Gastrocnemius medialis (tissue), 4 donors: ENCODE results near the gene FAM83C. TPM values are rescaled to one million over a fixed set of nuclear protein-coding genes. Genes with fewer than 3 reads are reported as not detected.
"Not testable (repeated sequence)": the region's sequence is repeated elsewhere in the genome, so short reads cannot be mapped to it uniquely, and the experiment has no call there.

Source experiments
- ATAC-seq, 2 donors: fragments of 150-250 bp; one replicate each; pipeline ENCODE4 v1.9.1; 2016
- DNase-seq, 2 donors: peaks; one replicate each; pipeline ENCODE4 v3.0.0-alpha.2; 2019
- H3K27ac ChIP-seq, 4 donors: fragments of 200-600 bp; sonication (generic); 1 replicate in 1 of 4; 2 replicates in 3 of 4; pipeline ENCODE4 v1.5.1; 2016 to 2018; ENCODE audit warnings: mild to moderate bottlenecking in 2 of 4, moderate library complexity in 1 of 4
- H3K27me3 ChIP-seq, 3 donors: fragments of 200-600 bp; sonication (generic) in 2 of 3; 1 replicate in 1 of 3; 2 replicates in 2 of 3; pipeline versions ENCODE4 v1.5.1 to v1.6.0; 2016 to 2019; ENCODE audit warnings: mild to moderate bottlenecking in 1 of 3, moderate library complexity in 1 of 3
- H3K36me3 ChIP-seq, 2 donors: fragments of 200-600 bp; sonication (generic) in 1 of 2; one replicate each; pipeline ENCODE4 v1.5.1; 2017 to 2018
- H3K4me1 ChIP-seq, 2 donors: fragments of 200-600 bp; sonication (generic) in 1 of 2; one replicate each; pipeline ENCODE4 v1.5.1; 2016 to 2017; ENCODE audit warnings: mild to moderate bottlenecking in 2 of 2
- H3K4me3 ChIP-seq, 4 donors: fragments of 200-600 bp; sonication (generic) in 3 of 4; 1 replicate in 1 of 4; 2 replicates in 3 of 4; pipeline ENCODE4 v1.5.1; 2016 to 2019; ENCODE audit warnings: mild to moderate bottlenecking in 2 of 4
- H3K9me3 ChIP-seq, 3 donors: fragments of 200-600 bp; sonication (generic) in 2 of 3; 1 replicate in 1 of 3; 2 replicates in 2 of 3; pipeline ENCODE4 v1.5.1; 2016 to 2019
- POLR2A ChIP-seq, 2 donors: fragments of 450-650 bp; IDR thresholded peaks; one replicate each; pipeline ENCODE4 v1.6.1; 2017; ENCODE audit warnings: antibody characterized with exemption in 2 of 2, mild to moderate bottlenecking in 2 of 2, moderate library complexity in 2 of 2
- in situ Hi-C, 4 donors: fragments of 200-750 bp; cut with MboI; loops; one replicate each; pipeline versions ENCODE4 v1.15.0 to v1.8.0; 2017; ENCODE audit warnings: low sequenced_read_pairs in 4 of 4
- intact Hi-C: fragments of 100-400 bp; cut with DNase I; formaldehyde crosslinking; loops from one replicate; pipeline ENCODE4 v1.15.1; 2023; ENCODE audit warnings: low total_unique reads
- total RNA-seq, 4 donors: library from RNA; depleted of rRNA; stranded (reverse); fragments of >200 nt; gene quantifications; one replicate each; pipeline versions ENCODE4 v1.1.0 to v1.2.3, GENCODE V29; 2016
- TF ChIP-seq, protein P1 (sequence below), 5 experiments: fragments of 450-650 bp in 3 of 5; fragments of 200-600 bp in 2 of 5; sonication (generic) in 2 of 5; IDR thresholded peaks in 4 of 5; conservative IDR thresholded peaks in 1 of 5; 1 replicate in 4 of 5; 2 replicates in 1 of 5; pipeline ENCODE4 v1.5.1; 2016 to 2019; ENCODE audit warnings: antibody characterized with exemption in 5 of 5, mild to moderate bottlenecking in 3 of 5, moderate library complexity in 3 of 5

The FAM83C gene
- total RNA-seq, 4 donors from 2014 or later: not detected

DNA sequence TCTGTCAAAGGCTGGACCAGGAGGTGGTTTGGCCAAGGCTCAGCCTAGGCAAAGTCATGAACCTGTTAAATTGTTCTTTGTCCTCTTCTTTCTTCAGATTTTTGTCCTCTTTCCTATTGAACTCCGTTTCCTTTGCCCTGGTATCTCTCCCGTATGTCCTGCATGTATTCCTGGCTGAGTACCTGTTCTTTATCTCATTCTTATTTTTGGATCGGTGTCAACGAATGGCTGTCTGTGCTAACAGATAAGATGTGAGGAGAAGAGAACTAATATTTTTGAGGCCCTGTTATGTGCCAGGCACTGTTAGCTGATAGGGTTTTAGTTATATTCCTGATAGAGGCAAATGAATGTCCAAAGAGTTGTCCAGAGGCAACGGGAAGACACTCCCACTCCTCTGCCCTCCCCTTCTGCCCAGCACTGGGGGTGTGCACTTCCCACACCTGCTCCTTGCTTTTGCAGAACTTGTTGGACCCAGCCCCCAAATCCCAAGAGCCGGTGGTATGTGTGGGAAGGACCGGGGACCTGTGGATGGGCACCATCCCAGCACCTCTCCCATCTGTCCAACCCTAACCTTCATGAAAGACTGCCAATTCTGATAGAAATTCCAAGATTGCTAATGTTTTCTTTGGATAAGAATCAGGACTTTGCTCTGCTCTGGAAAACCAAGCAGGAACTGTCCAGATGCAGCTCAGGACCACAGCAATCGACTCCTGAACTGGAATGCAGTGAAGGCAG, 34.9 kb downstream of the FAM83C start:
- Histone ChIP-seq H3K27ac (no peak overlapping the region), H3K36me3 (no peaks in the 10 kb centered on the region), H3K4me1 (no peaks in the 10 kb centered on the region), H3K4me3 (no peak overlapping the region), H3K9me3 (no peaks in the 10 kb centered on the region), H3K27me3 (no peaks in the 10 kb centered on the region)
- intact Hi-C loops: no loop called here
- in situ Hi-C loops: no loop called here
- TF ChIP-seq POLR2A (IDR thresholded peaks at IDR 0.05): no peak
- no peak for ATAC-seq
- no peak for DNase-seq

DNA sequence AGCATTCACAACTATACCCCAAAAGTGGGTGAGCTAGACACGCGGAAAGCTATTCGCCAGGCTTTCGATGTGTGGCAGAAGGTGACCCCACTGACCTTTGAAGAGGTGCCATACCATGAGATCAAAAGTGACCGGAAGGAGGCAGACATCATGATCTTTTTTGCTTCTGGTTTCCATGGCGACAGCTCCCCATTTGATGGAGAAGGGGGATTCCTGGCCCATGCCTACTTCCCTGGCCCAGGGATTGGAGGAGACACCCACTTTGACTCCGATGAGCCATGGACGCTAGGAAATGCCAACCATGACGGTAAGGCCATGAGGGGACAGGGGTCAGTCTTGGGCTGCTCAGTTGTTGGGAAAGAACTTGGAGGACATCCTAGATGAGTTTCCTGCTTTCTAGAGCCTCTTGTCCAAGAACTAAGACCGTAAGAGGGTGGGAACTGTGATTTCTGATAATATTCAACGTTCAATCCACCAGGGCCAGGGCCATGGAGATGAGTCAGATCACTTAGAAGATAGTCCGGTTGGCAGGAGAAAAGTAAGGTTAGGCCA, 37.7 kb downstream of the FAM83C start:
- no peak for ATAC-seq
- DNase-seq: no peak
- no peaks in the 10 kb centered on the region for H3K27me3 ChIP-seq
- H3K27ac ChIP-seq: no peak overlapping the region
- no peaks in the 10 kb centered on the region for H3K9me3 ChIP-seq
- intact Hi-C loops: no loop called here
- no peaks in the 10 kb centered on the region for H3K36me3 ChIP-seq
- H3K4me1 ChIP-seq: no peaks in the 10 kb centered on the region
- in situ Hi-C loops: no loop called here
- no peak overlapping the region for H3K4me3 ChIP-seq
- TF ChIP-seq, protein P1, sequence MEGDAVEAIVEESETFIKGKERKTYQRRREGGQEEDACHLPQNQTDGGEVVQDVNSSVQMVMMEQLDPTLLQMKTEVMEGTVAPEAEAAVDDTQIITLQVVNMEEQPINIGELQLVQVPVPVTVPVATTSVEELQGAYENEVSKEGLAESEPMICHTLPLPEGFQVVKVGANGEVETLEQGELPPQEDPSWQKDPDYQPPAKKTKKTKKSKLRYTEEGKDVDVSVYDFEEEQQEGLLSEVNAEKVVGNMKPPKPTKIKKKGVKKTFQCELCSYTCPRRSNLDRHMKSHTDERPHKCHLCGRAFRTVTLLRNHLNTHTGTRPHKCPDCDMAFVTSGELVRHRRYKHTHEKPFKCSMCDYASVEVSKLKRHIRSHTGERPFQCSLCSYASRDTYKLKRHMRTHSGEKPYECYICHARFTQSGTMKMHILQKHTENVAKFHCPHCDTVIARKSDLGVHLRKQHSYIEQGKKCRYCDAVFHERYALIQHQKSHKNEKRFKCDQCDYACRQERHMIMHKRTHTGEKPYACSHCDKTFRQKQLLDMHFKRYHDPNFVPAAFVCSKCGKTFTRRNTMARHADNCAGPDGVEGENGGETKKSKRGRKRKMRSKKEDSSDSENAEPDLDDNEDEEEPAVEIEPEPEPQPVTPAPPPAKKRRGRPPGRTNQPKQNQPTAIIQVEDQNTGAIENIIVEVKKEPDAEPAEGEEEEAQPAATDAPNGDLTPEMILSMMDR (IDR thresholded peaks at IDR 0.05 in 4 of 5, conservative IDR thresholded peaks at IDR 0.05 in 1 of 5): no peak
- no peak for TF ChIP-seq POLR2A (IDR thresholded peaks at IDR 0.05)

DNA sequence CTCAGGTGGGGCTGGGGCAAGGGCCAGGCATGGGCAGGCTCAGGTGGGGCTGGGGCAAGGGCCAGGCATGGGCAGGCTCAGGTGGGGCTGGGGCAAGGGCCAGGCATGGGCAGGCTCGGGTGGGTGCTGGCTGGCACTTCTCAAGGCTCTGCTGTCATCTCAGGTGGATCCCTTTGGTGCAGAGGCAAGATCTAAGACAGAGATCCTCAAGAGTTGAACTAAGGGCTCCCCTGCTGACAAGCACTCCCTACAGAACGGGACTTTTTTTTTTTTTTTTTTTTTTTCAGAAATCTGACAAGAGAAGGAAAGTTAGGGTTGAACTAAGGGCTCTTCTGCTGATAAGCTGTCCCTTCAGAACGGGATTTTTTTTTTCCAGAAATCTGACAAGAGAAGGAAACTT, 39.2 kb downstream of the FAM83C start:
- no peak overlapping the region for H3K27ac ChIP-seq
- TF ChIP-seq POLR2A (IDR thresholded peaks at IDR 0.05): no peak
- TF ChIP-seq, protein P1 (IDR thresholded peaks at IDR 0.05 in 4 of 5, conservative IDR thresholded peaks at IDR 0.05 in 1 of 5): no peak
- DNase-seq: no peak
- no peak for ATAC-seq
- intact Hi-C loops: no loop called here
- in situ Hi-C loops: no loop called here
- H3K4me1 ChIP-seq: no peaks in the 10 kb centered on the region
- no peaks in the 10 kb centered on the region for H3K36me3 ChIP-seq
- no peak overlapping the region for H3K4me3 ChIP-seq
- H3K27me3 ChIP-seq: no peaks in the 10 kb centered on the region
- H3K9me3 ChIP-seq: no peaks in the 10 kb centered on the region

DNA sequence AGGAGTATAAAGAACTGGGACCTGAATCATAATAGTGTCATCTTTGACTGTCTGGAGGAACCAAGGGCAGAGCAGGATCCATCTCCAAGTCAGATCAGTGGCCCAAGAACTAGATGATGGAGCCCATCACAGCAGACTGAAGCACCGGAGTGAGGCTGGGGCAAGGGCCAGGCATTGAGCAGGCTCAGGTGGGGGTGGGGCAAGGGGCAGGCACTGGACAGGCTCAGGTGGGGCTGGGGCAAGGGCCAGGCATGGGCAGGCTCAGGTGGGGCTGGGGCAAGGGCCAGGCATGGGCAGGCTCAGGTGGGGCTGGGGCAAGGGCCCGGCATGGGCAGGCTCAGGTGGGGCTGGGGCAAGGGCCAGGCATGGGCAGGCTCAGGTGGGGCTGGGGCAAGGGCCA, 39.6 kb downstream of the FAM83C start:
- H3K27ac ChIP-seq, DNase-seq, intact Hi-C loops, ATAC-seq, H3K4me3 ChIP-seq, H3K9me3 ChIP-seq, in situ Hi-C loops, H3K27me3 ChIP-seq, H3K4me1 ChIP-seq, H3K36me3 ChIP-seq: not testable (repeated sequence)

DNA sequence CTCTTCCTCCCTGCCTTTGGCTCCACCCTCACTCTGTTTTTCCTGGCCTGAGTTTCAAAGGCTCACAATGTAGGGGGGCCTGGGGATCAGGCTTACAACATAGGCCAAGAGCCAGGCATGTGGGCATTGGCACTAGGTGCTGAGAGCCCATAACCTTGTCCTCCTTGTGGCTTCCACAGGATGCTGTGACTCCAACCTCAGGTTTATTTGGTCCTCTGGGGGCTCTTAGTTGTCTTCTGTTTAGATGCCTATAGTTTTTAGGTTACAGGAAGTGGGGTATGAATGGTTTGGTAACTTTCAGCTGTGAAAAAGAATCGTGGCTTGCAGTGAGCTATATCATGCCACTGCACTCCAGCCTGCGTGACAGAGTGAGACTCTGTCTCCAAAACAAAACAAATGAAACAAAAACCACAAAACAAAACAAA, 40.2 kb downstream of the FAM83C start:
- ATAC-seq (no peak), DNase-seq (no peak)
- Histone ChIP-seq H3K4me1 (no peaks in the 10 kb centered on the region), H3K4me3 (no peak overlapping the region), H3K36me3 (no peaks in the 10 kb centered on the region), H3K9me3 (no peaks in the 10 kb centered on the region), H3K27ac (no peak overlapping the region), H3K27me3 (no peaks in the 10 kb centered on the region)
- intact Hi-C loops: no loop called here
- in situ Hi-C loops: no loop called here
- TF ChIP-seq, protein P1 (IDR thresholded peaks at IDR 0.05 in 4 of 5, conservative IDR thresholded peaks at IDR 0.05 in 1 of 5): no peak
- no peak for TF ChIP-seq POLR2A (IDR thresholded peaks at IDR 0.05)

DNA sequence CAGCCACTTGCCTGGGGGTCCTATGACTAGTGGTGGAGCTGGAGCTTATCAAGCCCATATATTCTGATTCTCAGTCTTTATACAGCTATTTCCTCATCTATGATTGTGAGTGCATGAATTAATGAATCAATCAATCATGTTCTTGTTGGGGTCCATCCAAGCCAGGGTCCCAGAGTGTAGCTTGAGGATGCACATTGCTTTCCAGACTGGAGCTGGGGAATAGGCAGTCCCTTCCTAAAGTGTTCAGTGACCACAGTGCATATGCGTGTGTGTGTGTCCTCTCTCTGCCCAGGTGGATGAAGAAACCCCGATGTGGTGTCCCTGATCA, 40.6 kb downstream of the FAM83C start:
- in situ Hi-C loops: no loop called here
- Histone ChIP-seq H3K27ac (no peak overlapping the region), H3K4me1 (no peaks in the 10 kb centered on the region), H3K27me3 (no peaks in the 10 kb centered on the region), H3K9me3 (no peaks in the 10 kb centered on the region), H3K4me3 (no peak overlapping the region), H3K36me3 (no peaks in the 10 kb centered on the region)
- TF ChIP-seq, protein P1 (IDR thresholded peaks at IDR 0.05 in 4 of 5, conservative IDR thresholded peaks at IDR 0.05 in 1 of 5): no peak
- TF ChIP-seq POLR2A (IDR thresholded peaks at IDR 0.05): no peak
- intact Hi-C loops: no loop called here
- no peak for DNase-seq
- no peak for ATAC-seq
